Measurements from ENCODE around the gene NT5M.

NT5M gene

DNA sequence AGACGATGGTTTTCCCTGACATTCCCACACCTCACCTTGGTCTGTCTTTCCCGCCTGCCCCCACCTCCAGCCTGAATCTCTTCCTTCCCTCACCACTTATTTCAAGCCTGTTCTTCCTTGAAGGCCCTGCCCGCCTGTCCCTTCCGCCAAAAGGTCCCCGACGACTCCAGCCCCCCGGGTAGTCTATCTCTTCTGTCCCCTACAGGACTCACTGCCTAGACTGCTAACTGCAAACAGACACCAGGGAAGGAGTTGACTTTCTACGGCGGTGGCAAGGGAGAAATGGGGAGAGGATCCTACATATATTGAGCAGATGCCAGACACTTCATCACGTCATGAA, 53.7 kb downstream of the NT5M start:
- no peak overlapping the region for H3K4me3 ChIP-seq (ENCODE audit: low read depth in 1 of 2, low read length in 1 of 2)
- H3K9me3 ChIP-seq, result no peaks in the 10 kb centered on the region
- TF ChIP-seq, protein P1, sequence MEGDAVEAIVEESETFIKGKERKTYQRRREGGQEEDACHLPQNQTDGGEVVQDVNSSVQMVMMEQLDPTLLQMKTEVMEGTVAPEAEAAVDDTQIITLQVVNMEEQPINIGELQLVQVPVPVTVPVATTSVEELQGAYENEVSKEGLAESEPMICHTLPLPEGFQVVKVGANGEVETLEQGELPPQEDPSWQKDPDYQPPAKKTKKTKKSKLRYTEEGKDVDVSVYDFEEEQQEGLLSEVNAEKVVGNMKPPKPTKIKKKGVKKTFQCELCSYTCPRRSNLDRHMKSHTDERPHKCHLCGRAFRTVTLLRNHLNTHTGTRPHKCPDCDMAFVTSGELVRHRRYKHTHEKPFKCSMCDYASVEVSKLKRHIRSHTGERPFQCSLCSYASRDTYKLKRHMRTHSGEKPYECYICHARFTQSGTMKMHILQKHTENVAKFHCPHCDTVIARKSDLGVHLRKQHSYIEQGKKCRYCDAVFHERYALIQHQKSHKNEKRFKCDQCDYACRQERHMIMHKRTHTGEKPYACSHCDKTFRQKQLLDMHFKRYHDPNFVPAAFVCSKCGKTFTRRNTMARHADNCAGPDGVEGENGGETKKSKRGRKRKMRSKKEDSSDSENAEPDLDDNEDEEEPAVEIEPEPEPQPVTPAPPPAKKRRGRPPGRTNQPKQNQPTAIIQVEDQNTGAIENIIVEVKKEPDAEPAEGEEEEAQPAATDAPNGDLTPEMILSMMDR (IDR thresholded peaks at IDR 0.05), result no peak
- no peaks in the 10 kb centered on the region for H3K36me3 ChIP-seq
- H3K27me3 ChIP-seq, result no peaks in the 10 kb centered on the region
- no peak overlapping the region for H3K27ac ChIP-seq
- H3K4me1 ChIP-seq (ENCODE audit: control insufficient read depth in 1 of 2, insufficient read depth in 1 of 2, low read depth in 1 of 2, low read length in 1 of 2), result no peaks in the 10 kb centered on the region

DNA sequence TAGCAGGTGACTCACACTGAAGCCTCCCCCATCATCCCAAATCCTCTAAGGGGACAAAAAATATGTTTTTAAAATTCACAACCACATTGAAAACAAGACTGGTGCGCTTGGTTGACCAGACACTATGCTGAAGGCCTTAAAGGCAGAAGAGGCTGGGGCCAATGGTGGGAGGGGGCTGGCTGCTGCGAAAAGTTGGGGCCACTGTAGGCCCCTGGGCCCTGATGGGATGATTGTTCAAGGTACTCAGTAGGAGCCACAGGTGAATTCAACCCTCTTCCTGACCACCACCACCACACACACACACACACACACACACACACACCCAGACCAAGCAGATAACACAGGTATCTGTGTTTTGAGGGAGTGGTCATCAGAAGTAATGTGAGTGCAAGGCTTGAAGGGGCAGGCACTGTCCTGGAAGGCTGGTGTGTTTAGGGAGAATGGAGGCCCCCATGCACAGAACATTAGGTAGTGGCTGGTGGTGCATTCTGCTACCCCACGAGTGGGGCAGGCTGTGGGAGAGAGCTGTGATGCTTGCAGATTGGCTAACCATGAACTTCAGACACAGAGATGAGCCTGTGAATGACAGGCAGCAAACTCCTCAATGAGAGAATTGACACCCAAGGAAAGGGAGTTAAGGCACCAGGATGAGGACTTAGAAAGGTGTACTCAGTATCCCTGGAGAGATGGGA, 55.0 kb downstream of the NT5M start:
- Histone ChIP-seq H3K9me3 (no peaks in the 10 kb centered on the region), H3K27ac (no peak overlapping the region), H3K27me3 (no peaks in the 10 kb centered on the region), H3K4me3 (ENCODE audit: low read depth in 1 of 2, low read length in 1 of 2) (no peak overlapping the region), H3K36me3 (no peaks in the 10 kb centered on the region), H3K4me1 (ENCODE audit: control insufficient read depth in 1 of 2, insufficient read depth in 1 of 2, low read depth in 1 of 2, low read length in 1 of 2) (no peaks in the 10 kb centered on the region)
- TF ChIP-seq, protein P1 (IDR thresholded peaks at IDR 0.05), result no peak

DNA sequence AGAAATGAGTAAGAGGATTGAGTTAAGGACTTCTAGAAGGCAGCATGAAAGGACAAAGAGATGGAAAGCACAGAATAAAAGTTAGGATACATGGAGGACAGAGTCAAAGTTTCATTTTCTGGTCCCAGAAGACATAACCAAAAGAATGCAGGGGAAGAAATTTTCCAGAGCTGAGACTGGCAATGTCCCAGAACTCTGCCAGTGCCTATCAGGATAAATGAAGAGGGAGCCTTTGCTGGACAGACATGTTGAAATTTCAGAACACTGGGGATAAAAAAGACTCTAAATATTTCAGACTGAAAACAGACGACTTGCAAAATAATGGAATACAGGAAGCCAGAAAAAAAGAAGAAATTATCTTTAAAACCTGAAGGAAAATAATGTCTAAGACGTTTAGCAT, 55.7 kb downstream of the NT5M start:
- Histone ChIP-seq H3K36me3 (no peaks in the 10 kb centered on the region), H3K9me3 (no peaks in the 10 kb centered on the region), H3K4me1 (ENCODE audit: control insufficient read depth in 1 of 2, insufficient read depth in 1 of 2, low read depth in 1 of 2, low read length in 1 of 2) (no peaks in the 10 kb centered on the region), H3K4me3 (ENCODE audit: low read depth in 1 of 2, low read length in 1 of 2) (no peak overlapping the region), H3K27me3 (no peaks in the 10 kb centered on the region), H3K27ac (no peak overlapping the region)
- TF ChIP-seq, protein P1 (IDR thresholded peaks at IDR 0.05), result no peak

DNA sequence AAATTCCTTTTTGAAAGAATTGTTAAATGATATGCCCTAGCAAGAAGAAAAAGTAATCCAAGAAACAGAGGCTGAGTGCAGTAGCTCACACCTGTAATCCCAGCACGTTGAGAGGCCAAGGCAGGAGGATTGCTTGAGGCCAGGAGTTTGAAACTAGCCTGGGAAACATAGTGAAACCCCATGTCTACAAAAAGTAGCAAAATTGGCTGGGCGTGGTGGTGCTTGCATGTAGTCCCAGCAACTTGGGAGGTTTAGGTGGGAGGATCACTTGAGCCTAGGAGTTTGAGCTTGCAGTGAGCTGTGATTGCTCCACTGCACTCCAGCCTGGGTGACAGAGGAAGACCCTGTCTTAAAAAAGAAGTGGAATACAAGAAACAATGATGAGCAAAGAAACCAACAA, 56.1 kb downstream of the NT5M start:
- Histone ChIP-seq H3K27me3 (no peaks in the 10 kb centered on the region), H3K4me1 (ENCODE audit: control insufficient read depth in 1 of 2, insufficient read depth in 1 of 2, low read depth in 1 of 2, low read length in 1 of 2) (no peaks in the 10 kb centered on the region), H3K36me3 (no peaks in the 10 kb centered on the region), H3K4me3 (ENCODE audit: low read depth in 1 of 2, low read length in 1 of 2) (no peak overlapping the region), H3K27ac (no peak overlapping the region), H3K9me3 (no peaks in the 10 kb centered on the region)
- TF ChIP-seq, protein P1 (IDR thresholded peaks at IDR 0.05), result no peak

DNA sequence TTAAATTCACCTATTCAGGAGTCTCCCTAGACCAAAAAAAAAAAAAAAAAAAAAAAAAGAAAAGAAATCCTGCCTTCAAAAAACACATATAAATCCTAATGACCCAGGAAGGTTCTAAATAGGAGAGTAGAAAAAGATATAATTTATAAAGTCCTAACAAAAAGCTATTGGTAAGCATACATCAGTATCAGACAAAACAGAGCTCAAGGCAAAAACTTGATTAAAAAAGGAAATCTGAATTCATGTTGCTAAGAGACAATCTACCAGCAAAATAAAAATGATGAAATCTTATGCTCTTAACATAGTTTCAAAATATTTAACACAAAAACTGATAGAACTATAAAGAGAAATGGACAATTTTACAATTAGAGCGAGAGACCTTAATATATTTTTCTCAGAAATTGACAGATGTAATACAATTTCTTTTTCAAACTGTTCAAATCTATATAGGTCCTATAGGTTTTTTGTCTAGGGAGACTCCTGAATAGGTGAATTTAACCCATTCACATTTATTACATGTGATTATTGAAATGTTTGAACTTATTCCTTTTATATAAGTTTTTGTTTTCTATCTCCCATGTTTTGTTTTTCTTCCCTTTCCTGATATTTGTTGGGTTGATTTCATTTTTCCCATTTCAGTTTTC, 57.0 kb downstream of the NT5M start:
- no peaks in the 10 kb centered on the region for H3K9me3 ChIP-seq
- H3K4me3 ChIP-seq (ENCODE audit: low read depth in 1 of 2, low read length in 1 of 2), result no peak overlapping the region
- TF ChIP-seq, protein P1 (IDR thresholded peaks at IDR 0.05), result no peak
- no peaks in the 10 kb centered on the region for H3K27me3 ChIP-seq
- no peak overlapping the region for H3K27ac ChIP-seq
- no peaks in the 10 kb centered on the region for H3K4me1 ChIP-seq (ENCODE audit: control insufficient read depth in 1 of 2, insufficient read depth in 1 of 2, low read depth in 1 of 2, low read length in 1 of 2)
- no peaks in the 10 kb centered on the region for H3K36me3 ChIP-seq
